ENCODE results near the gene SCN5A.

SCN5A gene

DNA sequence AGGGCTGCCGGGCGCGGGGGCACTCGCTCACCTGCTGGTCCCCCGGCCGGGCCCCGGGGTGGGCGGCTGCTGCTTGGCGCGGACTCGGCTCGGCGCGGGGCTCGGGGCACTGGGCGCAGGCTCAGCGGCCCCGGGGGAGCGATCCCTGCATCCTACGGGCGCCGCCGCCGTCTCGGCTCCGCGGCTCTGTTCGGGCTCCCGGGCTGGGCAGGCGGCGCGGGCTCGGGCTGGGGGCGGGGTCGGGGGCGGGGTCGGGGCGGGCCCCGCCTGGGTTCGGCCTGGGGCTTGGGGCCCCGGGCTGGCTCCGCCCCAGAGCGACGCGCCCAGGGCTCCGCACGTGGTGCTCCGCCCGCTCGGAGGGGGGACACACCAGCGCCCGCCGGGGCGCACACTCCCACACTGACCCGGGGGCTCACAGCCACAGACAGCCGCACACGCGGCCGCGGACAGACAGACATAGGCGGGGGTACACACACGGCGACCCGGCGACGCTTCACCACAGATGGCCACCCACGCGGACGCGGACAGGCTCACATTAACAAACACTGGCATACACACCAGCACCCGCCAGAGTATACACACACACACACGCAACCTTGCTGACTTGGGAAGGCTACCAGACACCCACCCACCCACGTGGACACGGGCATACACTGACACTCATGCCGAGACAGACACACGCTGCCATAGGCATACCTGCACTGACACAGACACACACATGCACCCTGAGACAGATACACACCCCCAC is at the start of gene SCN5A:
SCN5A (minus strand) TSS at position 188 of the 748 bp plus-strand sequence. CDS start 16,380 bp downstream, outside the sequence.
- peak; percentile 41 to 63 for DNase-seq

DNA sequence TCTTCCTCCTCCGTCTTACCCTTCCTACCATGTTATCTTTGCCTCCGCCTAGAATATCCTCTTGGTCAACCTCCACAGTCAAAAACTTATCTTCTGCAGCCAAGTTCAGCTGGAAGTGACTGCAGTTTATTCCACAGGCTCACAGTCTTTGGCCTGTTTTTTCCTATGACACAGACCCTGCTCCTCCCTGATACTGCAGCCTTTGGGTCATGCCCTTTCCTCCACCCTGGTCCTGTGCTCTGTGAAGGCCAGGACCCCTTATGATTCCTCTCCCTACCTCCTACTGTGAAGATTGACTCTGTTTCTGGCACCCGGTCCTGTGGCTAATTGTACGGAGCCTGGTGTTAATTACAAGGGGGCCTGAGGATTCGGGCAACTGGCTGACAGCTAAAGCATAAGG is 49.3 kb upstream of the SCN5A start:
- DNase-seq, result no peak

DNA sequence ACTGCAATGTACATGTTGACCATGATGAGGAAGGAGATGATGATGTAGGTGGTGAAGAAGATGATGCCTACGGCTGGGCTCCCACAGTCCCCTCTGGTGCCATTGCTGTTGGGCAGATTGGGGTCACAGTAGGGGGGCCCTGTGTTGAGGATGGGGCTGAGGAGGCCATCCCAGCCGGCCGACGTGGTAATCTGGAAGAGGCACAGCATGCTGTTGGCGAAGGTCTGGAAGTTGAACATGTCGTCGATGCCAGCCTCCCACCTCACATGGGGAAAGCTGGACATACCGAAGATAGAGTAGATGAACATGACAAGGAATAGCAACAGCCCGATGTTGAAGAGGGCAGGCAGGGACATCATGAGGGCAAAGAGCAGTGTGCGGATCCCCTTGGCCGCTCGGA is 48.6 kb upstream of the SCN5A start:
- DNase-seq, result no peak

DNA sequence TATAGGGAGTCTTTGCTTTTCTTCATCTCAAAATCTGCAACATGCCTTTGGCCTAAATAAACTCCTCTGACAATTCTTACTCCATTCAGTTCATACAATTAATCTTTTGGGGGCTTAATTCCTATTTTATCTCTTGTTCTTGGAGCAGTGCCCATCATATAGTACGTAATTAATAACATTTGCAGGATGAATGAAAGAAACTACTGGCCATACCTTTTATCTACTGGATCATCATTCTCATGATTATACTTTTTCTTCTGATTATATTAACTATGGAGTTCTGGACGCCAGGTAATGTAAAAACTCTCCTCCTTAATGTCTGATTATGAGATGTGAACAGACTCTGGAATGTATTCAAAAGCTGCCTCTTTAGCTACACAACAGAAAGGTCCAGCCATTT is 46.5 kb upstream of the SCN5A start:
- no peak for DNase-seq

DNA sequence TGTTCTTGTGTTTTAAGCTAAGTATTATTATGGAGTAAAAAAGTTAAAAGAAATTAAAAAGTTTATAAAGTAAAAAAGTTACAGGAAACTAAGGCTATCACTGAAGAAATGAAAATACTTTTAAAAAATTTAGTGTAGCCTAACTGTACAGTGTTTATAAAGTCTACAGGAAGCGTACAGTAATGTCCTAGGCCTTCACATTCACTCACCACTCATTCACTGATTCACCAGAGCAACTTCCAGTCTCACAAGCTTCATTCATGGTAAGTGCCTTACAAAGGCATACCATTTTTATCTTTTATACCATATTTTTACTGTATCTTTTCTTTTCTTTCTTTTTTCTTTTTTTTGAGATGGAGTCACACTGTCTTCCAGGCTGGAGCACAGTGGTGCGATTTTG is 40.7 kb upstream of the SCN5A start:
- DNase-seq, result no peak

DNA sequence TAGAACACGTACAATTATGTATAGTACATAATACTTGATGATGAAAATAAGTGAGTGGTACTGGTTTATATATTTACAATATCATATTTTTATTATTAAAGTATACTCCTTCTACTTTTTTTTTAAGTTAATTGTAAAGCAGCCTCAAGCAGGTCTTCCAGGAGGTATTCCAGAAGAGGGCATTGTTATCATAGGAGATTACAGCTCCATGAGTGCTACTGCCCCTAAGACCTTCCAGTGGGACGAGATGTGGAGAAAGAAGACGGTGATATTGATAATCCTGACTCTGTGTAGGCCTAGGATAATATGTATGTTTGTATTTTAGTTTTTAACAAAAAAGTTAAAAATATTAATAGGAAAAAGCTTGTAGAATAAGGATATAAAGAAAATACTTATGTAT is 40.3 kb upstream of the SCN5A start:
- no peak for DNase-seq

DNA sequence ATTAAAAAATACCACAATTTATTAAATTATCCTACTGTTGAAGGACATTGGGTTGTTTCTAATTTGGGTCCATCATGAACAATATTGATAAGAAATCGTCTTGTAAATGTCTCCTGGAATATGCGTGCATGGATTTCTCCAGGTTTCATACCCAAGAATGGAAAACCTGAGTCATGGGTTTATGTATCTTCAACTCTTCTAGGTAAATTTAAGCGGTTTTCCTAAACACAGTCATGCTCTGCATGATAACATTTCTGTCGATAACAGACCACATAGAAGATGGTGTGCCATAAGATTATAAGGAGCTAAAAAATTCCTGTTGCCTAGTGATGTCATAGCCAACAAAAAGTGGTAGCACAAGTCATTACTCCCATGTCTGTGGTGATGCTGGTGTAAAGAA is 39.9 kb upstream of the SCN5A start:
- no peak for DNase-seq

DNA sequence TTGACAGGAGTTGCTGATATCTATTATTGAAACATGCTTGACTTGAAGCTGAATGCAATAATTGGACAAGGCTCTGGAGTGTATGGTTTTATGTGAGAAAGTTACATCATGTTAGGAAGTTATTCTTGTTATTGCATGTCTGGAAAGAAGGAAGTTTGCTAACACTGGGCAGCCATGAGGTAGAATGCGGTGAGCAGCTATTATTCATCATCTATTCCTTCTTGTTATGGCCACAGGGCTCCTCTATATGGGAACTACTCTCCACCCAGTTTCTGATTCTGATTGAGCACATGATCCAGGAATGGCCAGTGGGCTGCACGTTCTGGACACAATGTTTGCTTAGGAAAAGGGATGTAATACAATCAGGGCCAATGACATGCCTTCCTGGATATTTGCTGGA is 37.8 kb upstream of the SCN5A start:
- no peak for DNase-seq

DNA sequence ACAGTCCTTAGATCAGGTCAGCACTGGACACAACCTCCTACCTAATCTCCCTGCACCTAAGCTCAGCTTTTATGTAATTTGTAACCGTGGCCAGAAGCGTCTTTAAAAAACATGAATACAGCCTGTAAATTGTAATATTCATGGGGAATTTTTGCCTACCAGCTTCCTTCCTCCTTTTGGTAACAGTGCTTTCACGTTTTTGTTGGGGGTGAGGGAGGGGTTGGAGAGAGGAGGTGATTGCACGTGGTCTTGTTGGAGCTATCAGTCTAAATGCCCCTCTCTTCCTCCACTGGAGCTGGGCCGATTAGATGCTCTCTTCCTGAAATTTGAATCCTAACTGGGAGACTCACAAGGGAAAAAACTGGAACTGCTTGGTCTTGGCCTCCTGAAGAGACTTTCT is 35.1 kb upstream of the SCN5A start:
- DNase-seq, result no peak

DNA sequence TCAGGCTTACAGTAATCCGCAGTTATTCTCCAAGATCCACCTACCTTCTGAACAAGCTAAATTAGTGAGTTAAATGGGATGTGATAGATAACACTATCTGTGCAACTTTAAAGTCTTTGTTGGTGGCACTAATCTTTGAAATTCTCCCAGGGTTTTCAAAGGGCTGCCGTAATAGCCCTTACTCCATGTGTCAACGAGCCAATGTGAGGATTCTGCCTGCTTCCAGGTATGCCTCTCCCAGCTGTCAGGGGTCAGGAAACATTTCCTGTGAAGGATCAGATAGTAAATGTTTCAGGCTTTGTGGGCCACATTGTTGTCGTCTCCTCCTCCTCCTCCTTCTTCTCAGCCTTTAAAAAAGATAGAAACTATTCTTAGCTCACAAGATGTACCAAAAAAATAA is 20.2 kb upstream of the SCN5A start:
- no peak for DNase-seq

DNA sequence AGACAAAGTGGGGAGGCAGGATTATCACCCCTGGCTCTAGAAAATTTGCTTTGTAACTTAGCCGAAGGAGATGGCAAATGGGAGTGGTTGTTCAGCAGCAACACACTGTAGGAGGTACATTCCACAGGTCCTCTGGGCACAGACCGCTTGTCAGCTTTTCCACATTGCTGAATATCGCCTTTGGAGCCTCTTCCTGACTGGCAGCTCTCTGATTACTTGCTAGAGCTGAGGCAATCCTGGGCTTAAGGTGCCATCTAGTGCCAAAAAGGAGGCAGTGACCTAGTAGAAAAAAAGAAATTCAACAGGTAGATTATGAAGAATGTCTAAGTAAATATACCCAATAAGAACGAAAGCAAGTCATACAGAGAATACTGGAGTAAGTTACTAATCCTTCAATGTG is 13.1 kb upstream of the SCN5A start:
- peak in 1 of 2 donors; percentile 4 for DNase-seq

DNA sequence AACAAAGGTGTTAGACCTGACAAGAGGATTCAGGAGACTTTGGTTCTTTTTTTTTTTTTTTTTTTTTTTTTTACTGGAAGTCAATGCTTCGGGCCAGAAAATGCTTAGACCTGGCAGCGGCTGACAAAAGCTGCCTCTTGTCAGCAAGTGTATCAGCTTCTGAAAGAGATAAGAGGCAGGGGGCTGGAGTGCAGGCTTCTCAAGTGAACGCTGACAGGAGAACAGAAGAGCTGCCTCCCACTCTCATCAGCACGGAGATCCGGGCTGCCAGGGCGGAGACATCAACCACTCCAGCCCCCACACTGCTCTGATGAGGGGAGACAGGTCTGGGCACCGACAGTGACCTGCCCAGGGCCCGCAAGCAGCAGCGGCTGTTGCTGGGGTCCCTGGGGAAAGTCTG is 9.4 kb upstream of the SCN5A start:
- no peak for DNase-seq

DNA sequence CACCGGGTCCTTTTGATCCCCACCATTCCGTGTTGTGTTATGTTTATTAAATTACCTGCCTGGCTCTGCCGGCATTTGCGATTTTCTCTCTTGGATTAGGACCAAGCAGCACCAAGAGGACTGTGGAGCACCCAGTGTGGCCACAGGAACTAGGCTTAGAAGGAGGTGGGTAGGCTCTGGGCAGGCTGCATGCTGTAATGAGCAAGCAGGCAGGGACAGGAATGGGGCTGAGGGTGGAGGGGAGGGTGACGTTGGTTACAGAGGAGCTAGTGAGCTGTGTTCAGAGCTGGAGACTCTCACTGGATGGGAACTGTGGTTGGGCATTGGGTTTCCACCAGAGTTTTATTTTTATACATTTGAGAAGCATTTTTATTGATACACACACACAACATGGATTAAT is 7.9 kb upstream of the SCN5A start:
- DNase-seq, result no peak

DNA sequence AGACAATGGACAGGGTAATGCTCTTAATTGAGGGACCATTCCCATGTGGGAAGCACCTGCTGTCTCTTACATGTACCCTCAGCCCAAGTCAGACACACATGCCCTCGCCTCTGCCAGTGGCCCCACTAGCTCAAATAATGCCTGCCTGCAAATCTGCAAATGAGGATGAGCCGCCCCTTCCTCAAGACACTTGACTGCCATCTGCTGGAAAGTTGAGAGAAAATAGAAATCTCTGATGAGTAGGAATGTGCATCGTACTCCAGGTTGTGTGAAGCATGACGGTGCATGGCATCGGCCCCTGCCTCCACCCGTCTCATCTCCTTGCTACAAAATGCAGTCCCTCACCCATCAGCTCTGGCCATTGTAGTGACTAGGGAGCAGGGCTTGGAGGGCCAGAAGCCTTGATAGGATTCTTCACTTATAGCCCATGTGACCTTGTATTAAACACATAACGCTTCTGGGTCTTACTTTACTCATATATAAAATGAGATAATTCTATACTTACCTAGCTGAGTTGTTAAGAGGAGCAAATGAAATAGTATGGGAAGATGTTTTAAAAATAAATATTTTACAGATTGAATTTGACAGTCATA is 6.3 kb upstream of the SCN5A start:
- DNase-seq, result peak in 1 of 2 donors; percentile 56

DNA sequence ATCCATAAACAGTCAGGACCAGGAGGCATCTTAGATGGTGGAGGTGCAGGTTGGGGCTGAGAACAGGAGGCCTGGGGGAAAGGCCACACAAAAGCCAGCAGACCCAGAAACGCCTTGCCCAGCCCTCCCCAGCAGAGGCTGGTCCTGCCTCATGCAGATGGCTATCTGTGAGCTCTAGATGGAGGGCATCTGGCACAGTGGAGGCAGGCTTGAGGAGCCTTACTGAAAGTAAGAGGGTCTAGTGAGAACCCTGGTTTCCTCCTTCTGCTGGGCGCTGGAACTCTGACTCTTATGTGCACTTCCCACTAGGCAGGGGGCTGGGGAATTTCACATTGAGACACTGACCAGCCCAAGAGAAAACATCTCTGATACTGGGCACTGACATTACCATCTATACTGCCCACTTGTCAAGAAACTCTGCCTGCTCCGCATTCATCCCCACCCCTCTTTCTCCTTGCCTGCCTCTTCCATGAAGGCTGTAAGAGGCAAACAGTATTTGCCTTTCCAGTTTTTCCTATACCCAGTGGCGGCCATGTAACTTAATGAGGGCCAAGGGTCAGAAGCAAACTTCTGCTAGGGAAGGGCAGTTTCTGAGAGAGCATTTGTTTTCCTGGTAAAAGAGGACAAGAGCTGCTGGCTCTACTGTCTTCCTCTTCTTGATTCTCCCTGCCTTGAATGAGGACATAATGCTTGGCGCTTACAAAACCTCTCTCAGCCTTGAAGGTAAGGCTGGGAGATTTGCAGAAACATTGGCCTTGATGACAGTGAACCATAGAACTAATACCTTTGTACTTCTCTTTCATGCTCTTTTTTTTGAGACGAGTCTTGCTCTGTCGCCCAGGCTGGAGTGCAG is 4.4 kb upstream of the SCN5A start:
- no peak for DNase-seq

DNA sequence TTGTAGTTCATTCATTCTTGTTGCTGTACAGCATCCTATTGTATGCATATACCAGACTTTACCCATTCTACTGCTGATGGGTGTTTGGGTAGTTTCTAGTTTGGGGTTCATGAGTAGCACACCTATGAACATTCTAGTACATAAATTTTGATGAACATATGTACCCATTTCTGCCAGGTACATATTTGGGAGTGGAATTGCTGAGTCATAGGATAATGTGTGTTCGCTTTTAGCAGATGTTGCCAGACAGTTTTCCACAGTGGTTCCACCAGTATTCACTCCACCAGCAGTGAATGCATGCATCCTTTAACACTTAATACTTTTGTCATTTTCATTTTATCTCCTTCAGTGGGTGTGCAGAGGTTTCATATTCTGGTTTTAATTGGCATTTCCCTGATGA is 3.4 kb upstream of the SCN5A start:
- no peak for DNase-seq

DNA sequence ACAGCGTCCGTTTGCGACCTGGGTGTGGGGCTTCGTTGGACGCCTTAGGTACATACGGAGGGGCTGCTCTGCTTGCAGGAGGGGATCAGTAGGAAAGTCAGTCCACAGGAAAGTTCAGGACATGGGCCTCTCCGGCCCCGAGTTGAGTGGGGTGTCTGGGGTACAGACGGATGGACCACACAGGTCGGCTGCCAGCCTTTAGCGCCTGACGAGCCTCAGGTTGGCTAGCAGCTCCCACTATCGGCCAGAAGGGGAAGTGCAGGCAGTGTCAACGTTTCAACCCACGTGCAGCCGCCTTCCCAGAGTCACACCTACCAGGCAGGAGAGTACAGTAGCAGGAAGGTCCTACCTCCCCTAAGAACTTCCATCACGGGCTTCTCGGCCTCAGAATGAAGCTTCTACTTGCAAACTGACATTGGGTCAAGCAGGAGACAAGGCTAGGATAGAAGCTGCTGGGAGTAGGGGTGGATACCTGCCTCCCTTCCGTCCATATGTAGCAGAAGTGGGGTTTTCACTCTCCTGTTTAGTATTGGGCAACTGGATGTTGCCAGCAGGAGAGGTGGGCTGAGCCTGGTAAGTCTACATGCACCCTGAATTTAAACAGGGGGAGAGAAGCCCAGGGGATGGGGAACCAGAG is 1.8 kb upstream of the SCN5A start:
- DNase-seq, result peak; percentile 69 to 78

DNA sequence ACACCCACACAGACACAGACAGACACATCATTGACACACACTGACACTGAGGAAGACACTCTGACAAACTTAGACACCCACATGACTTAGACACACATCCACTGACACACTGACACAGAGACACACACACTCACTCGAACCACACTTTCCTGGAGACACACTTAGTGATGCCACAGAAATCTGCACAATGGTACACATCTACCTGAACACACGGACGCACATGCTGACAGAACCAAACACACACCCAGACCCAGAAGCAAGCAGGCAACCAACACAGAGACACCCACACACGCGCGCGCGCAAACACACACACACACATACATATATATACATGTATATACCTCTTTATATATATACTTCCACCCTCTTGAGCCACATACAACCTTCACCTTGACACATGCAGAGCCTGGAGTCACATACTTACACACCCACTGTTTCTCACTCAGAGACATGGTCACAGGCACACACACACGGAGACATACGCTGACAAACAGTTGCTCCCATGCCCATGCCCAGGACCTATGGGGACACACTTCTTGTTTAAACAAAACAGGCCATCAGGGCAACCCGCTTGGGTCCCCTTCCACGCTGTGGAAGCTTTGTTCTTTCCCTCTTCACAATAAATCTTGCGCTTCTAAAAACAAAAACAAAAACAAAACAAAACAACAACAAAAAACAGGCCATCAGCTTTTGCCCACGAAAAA is 913 bp upstream of the SCN5A start:
- DNase-seq, result peak in 1 of 2 donors; percentile 17

DNA sequence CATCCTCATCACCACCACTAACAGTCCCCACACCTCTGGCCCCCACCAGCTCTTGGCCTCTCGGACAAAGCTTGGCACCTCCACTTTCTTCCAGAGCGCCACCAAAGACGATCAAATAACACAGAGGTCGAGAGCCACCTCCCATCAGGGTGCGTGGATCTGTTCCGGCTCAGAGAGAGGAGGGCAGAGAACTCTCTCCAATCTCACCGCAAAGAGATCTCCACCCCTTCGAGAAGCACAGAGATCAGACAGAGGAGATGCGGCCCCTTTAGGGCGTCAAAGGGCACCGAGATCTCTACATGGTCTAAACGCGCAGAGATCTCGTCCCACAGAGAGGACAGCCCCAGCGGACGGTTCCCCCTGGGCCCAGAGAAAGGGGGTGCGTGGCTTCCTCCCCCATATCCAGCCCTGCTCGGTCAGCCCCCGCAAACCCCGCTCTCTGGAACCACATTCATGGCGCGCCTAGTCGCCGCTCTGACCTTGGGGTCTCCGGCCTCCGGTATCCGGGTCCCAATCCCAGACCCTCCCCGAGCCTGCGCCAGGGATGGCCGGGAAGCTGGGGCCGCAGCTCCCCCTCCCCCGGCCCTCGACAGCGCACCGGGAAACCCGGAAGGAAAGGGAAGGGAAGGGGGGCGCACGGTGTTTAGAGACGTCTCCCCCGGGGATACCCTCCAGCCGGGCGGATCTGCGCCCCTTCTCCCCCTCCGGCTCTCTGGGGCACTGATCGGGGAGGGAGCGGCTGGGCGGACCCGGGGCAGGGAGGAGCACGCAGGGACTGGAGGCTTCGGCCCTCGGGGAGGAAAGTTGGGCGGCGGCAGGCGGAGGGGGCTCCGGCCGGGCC is 608 bp downstream of the SCN5A start:
- DNase-seq, result no peak

DNA sequence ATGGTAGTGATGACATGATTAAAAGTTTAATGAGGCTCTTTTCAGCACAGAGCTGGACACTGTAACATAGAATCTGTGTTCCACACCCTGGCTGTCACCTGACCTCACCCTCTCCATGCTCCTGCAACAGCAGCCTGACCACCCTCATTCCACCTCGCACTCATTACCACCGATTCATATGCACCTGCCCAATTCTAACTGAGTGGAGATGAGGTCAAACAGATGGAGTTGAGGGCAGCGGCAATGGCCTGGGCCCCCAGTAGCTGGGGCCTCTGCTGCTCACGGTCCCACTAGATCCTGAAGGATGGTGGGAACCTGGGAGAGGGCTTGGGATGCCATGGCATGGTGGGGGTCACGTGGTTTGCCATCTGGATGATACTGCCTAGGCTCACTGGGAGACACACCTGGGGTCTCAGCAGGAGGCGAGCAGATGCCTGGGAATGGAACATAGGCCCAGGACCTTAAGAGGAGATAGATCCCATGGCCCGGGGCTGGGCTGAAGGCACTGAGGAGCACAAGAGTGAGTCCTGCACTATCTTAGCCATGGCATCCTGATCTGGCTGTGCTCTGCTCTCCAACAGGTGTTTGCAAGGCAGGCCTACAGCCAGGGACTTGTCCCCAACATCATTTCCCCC is 1.3 kb downstream of the SCN5A start:
- no peak for DNase-seq
